Pancreas (tissue), 10 donors: ENCODE measurements around the gene ALDOB. TPM values are rescaled to one million over a fixed set of nuclear protein-coding genes. Genes with fewer than 3 reads are reported as not detected.

Experiments
- ATAC-seq, 4 donors: fragments of 200-7000 bp; cut with Tn5 transposase; one replicate each; pipeline versions ENCODE4 v1.8.0 to v1.9.1; 2020; ENCODE audit warnings: mild to moderate bottlenecking in 4 of 4, moderate library complexity in 4 of 4
- DNase-seq, 6 donors: peaks; one replicate each; pipeline ENCODE4 v3.0.0-alpha.2; 2020
- FAIRE-seq: peaks from 2 replicates; lab custom pipeline; 2012; peaks lifted over from hg19 to GRCh38; lab: Jason Lieb, UNC
- H3K27ac ChIP-seq, 4 donors: fragments of 200-600 bp; sonication (generic); 1 replicate in 3 of 4; 2 replicates in 1 of 4; pipeline versions ENCODE4 v1.5.0 to v1.8.0; 2020
- H3K27me3 ChIP-seq, 4 donors: fragments of 200-600 bp; one replicate each; pipeline ENCODE4 v1.8.0; 2021
- H3K36me3 ChIP-seq, 3 donors: fragments of 200-600 bp; sonication (generic) in 1 of 3; one replicate each; pipeline versions ENCODE4 v1.5.0 to v1.8.0; 2020 to 2021
- H3K4me1 ChIP-seq, 3 donors: fragments of 200-600 bp; one replicate each; pipeline ENCODE4 v1.8.0; 2021
- H3K4me3 ChIP-seq, 4 donors: fragments of 200-600 bp; sonication (generic) in 2 of 4; one replicate each; pipeline versions ENCODE4 v1.5.0 to v1.8.0; 2020 to 2021
- H3K9me3 ChIP-seq, 4 donors: fragments of 200-600 bp; one replicate each; pipeline ENCODE4 v1.8.0; 2021
- CTCF ChIP-seq, 4 donors: fragments of 200-600 bp; sonication (generic) in 3 of 4; IDR thresholded peaks; one replicate each; pipeline versions ENCODE4 v1.5.0 to v1.8.0; 2021; ENCODE audit warnings: antibody characterized with exemption in 4 of 4
- WGBS, 2 donors: extraction: QIAGEN DNeasy Blood & Tissue Kit; methylation state at CpG; one replicate each; pipeline ENCODE4 v1.1.7; 2013; 5-methylcytosine and 5-hydroxymethylcytosine counted together
- intact Hi-C, 3 donors: fragments of 100-400 bp; cut with DNase I; formaldehyde crosslinking; loops; one replicate each; pipeline versions ENCODE4 v1.11.1 to v1.14.2; 2022
- polyA plus RNA-seq, 2 donors: library from polyadenylated mRNA; stranded (reverse); fragments of 200-250 nt; gene quantifications; one replicate each; pipeline ENCODE4 v1.2.3, GENCODE V29; 2013
- total RNA-seq, 6 donors: library from RNA; stranded (reverse); fragmentation: NEBNext Ultra II Directional in 4 of 6; extraction: Animal tissue kit (Norgen Biotek cat#: 25700) in 4 of 6; gene quantifications; one replicate each; pipeline versions ENCODE4 v1.2.1 to v1.2.4, GENCODE V29; 2021 to 2023
- donor health status: healthy with polysubstance abuse.
- donor health status: DM: no; HTN: no; CAD: no; lungs with moderate emphysema.
- donor health status: DM: no; HTN: no; CAD: no.
- donor health status: control.
- donor health status: control.
- donor health status: Bipolar disorder and iron deficiency.
- donor health status: DM: yes; HTN: yes; CAD: no.
- donor health status: DM: no; HTN: no; CAD: no.
- donor health status: DM: no; HTN: no; CAD: no.
- donor health status: DM: yes; HTN: yes; CAD: no.

Gene ALDOB
- total and polyA plus RNA-seq, 8 donors: 75.0 to 856 (median 287) TPM

- TF ChIP-seq CTCF (IDR thresholded peaks at IDR 0.05): no peak
- Histone ChIP-seq H3K9me3 (no peaks in the 10 kb centered on the region), H3K4me3 (peak overlapping the region; percentile 58 to 79 (median 70)), H3K4me1 (peaks cover 15 to 25% (median 24%) of the 10 kb centered on the region in 3 donors), H3K27me3 (no peaks in the 10 kb centered on the region), H3K36me3 (peaks cover 5 to 42% (median 14%) of the 10 kb centered on the region in 3 donors), H3K27ac (peak overlapping the region in 2 of 4 donors; percentile 82 to 90)
- DNase-seq: peak in 3 of 6 donors; percentile 26 to 47 (median 36)
- 22 to 30% methylated on average over 5 of the region's 5 CpGs for WGBS, 2 donors
- intact Hi-C loops: no loop called here
- no peak for FAIRE-seq
- no peak for ATAC-seq
Measured at GRCh38 chr9:101400120-101400519, 35.5 kb downstream of the ALDOB start.

- Histone ChIP-seq H3K36me3 (peaks cover 5 to 37% (median 11%) of the 10 kb centered on the region in 3 donors), H3K9me3 (no peaks in the 10 kb centered on the region), H3K27ac (peak overlapping the region in 2 of 4 donors; percentile 82 to 90), H3K27me3 (no peaks in the 10 kb centered on the region), H3K4me1 (peaks cover 15 to 27% (median 25%) of the 10 kb centered on the region in 3 donors), H3K4me3 (peak overlapping the region; percentile 58 to 79 (median 70))
- no peak for FAIRE-seq
- WGBS, 2 donors: 1 to 4% methylated on average over 2 of the region's 2 CpGs
- TF ChIP-seq CTCF (IDR thresholded peaks at IDR 0.05): no peak
- ATAC-seq: peak in 2 of 4 donors; percentile 1
- intact Hi-C loops: no loop called here
- no peak for DNase-seq
Measured at GRCh38 chr9:101399643-101399970, 36.0 kb downstream of the ALDOB start.

- Histone ChIP-seq H3K4me3 (peak overlapping the region; percentile 58 to 79 (median 70)), H3K27me3 (no peaks in the 10 kb centered on the region), H3K9me3 (no peaks in the 10 kb centered on the region), H3K4me1 (peaks cover 15 to 27% (median 25%) of the 10 kb centered on the region in 3 donors), H3K27ac (peak overlapping the region; percentile 66 to 90 (median 76)), H3K36me3 (peaks cover 5 to 32% (median 6%) of the 10 kb centered on the region in 3 donors)
- FAIRE-seq (no peak), DNase-seq (peak in 5 of 6 donors; percentile 27 to 86 (median 46)), ATAC-seq (peak in 3 of 4 donors; percentile 21 to 29 (median 24))
- intact Hi-C loops: no loop called here
- 1 to 2% methylated on average over 28 of the region's 28 CpGs for WGBS, 2 donors
- no peak for TF ChIP-seq CTCF (IDR thresholded peaks at IDR 0.05)
Measured at GRCh38 chr9:101398930-101399642, 36.5 kb downstream of the ALDOB start.

GRCh38 chr9:101398068-101398929, 37.3 kb downstream of the ALDOB start, which contains the start of the genes MRPL50 and ZNF189:
MRPL50 (minus strand) TSS chr9:101398618; CDS start chr9:101398592, 26 bp downstream.
ZNF189 (plus strand) TSS chr9:101398851; CDS start chr9:101399157, 306 bp downstream.
- intact Hi-C loops: no loop called here
- Histone ChIP-seq H3K36me3 (peaks cover 0 to 24% (median 0%) of the 10 kb centered on the region in 3 donors), H3K27ac (peak within 1 kb of the TSS; percentile 72 to 90 (median 84)), H3K4me3 (peak within 1 kb of the TSS; percentile 58 to 79 (median 70)), H3K27me3 (no peaks in the 10 kb centered on the region), H3K4me1 (peaks cover 15 to 27% (median 25%) of the 10 kb centered on the region in 3 donors), H3K9me3 (no peaks in the 10 kb centered on the region)
- ATAC-seq (peak; percentile 94 to 98 (median 96)), DNase-seq (peak; percentile 92 to 99 (median 98)), FAIRE-seq (peak; percentile 97)
- TF ChIP-seq CTCF (IDR thresholded peaks at IDR 0.05): no peak
- 0% methylated on average over 44 of the region's 44 CpGs for WGBS, 2 donors
